ENCODE measurements around the gene RASA1.
"Not testable (repeated sequence)": the region's sequence is repeated elsewhere in the genome, so short reads cannot be mapped to it uniquely, and the experiment has no call there.

Gene RASA1

GRCh38 chr5:87282269-87282668 is 14.6 kb downstream of the RASA1 start:
- no peak for DNase-seq (ENCODE audit: low read depth, low spot score)

- DNase-seq (ENCODE audit: low read depth, low spot score), result not testable (repeated sequence)
Observed at GRCh38 chr5:87287266-87287665, 19.6 kb downstream of the RASA1 start.

GRCh38 chr5:87298692-87299362 is 31.1 kb downstream of the RASA1 start:
- no peak for DNase-seq (ENCODE audit: low read depth, low spot score)

GRCh38 chr5:87300176-87300575 is 32.5 kb downstream of the RASA1 start:
- DNase-seq (ENCODE audit: low read depth, low spot score), result no peak

GRCh38 chr5:87300744-87301143 is 33.1 kb downstream of the RASA1 start:
- no peak for DNase-seq (ENCODE audit: low read depth, low spot score)

- no peak for DNase-seq (ENCODE audit: low read depth, low spot score)
Observed at GRCh38 chr5:87302061-87302460, 34.4 kb downstream of the RASA1 start.

GRCh38 chr5:87303324-87303723 is 35.6 kb downstream of the RASA1 start:
- DNase-seq (ENCODE audit: low read depth, low spot score), result no peak

- DNase-seq (ENCODE audit: low read depth, low spot score), result not testable (repeated sequence)
Observed at GRCh38 chr5:87306090-87306489, 38.4 kb downstream of the RASA1 start.

- no peak for DNase-seq (ENCODE audit: low read depth, low spot score)
Observed at GRCh38 chr5:87307796-87308423, 40.2 kb downstream of the RASA1 start.

GRCh38 chr5:87311405-87312279 is 44.0 kb downstream of the RASA1 start:
- no peak for DNase-seq (ENCODE audit: low read depth, low spot score)

- DNase-seq (ENCODE audit: low read depth, low spot score), result no peak
Observed at GRCh38 chr5:87313216-87313615, 45.5 kb downstream of the RASA1 start.

GRCh38 chr5:87319469-87319868 is 51.8 kb downstream of the RASA1 start:
- no peak for DNase-seq (ENCODE audit: low read depth, low spot score)

- no peak for DNase-seq (ENCODE audit: low read depth, low spot score)
Observed at GRCh38 chr5:87321605-87322004, 53.9 kb downstream of the RASA1 start.

GRCh38 chr5:87322381-87322780 is 54.7 kb downstream of the RASA1 start:
- no peak for DNase-seq (ENCODE audit: low read depth, low spot score)

- DNase-seq (ENCODE audit: low read depth, low spot score), result no peak
Observed at GRCh38 chr5:87327998-87328397, 60.3 kb downstream of the RASA1 start.

- DNase-seq (ENCODE audit: low read depth, low spot score), result no peak
Observed at GRCh38 chr5:87329114-87329513, 61.4 kb downstream of the RASA1 start.

- no peak for DNase-seq (ENCODE audit: low read depth, low spot score)
Observed at GRCh38 chr5:87339986-87340385, 72.3 kb downstream of the RASA1 start.

GRCh38 chr5:87340716-87341115 is 73.0 kb downstream of the RASA1 start:
- no peak for DNase-seq (ENCODE audit: low read depth, low spot score)

GRCh38 chr5:87347272-87347671 is 79.6 kb downstream of the RASA1 start:
- DNase-seq (ENCODE audit: low read depth, low spot score), result no peak

- DNase-seq (ENCODE audit: low read depth, low spot score), result no peak
Observed at GRCh38 chr5:87347841-87348240, 80.2 kb downstream of the RASA1 start.

GRCh38 chr5:87354496-87354895 is 86.8 kb downstream of the RASA1 start:
- DNase-seq (ENCODE audit: low read depth, low spot score), result no peak

GRCh38 chr5:87359106-87359505 is 91.4 kb downstream of the RASA1 start:
- DNase-seq (ENCODE audit: low read depth, low spot score), result no peak

GRCh38 chr5:87360132-87360531 is 92.4 kb downstream of the RASA1 start:
- DNase-seq (ENCODE audit: low read depth, low spot score), result no peak

All from activated CD4-positive, CD25-positive, alpha-beta regulatory T cell treated with anti-CD3 and anti-CD28 coated beads, Interleukin-2, amount 50 U/mL, for 16 hours (primary cell).